ENCODE measurements around the gene RND1. TPM values are rescaled to one million over a fixed set of nuclear protein-coding genes. Genes with fewer than 3 reads are reported as not detected.

RND1 gene
- total and polyA plus RNA-seq, 2 of the 13 experiments (the other 11 are each of a cell fraction or from before 2014, with no cell fraction given): 1.8 to 1.9 TPM

- no peak for TF ChIP-seq ZMAT5 (CRISPR knock-in tag; IDR thresholded peaks at IDR 0.05; ENCODE audit: borderline replicate concordance, low read depth)
- TF ChIP-seq ZMAT3 (CRISPR knock-in tag; conservative IDR thresholded peaks at IDR 0.05): no peak; the same call in 1 of the 2 replicates
- no peak for TF ChIP-seq RAD21 (CRISPR knock-in tag; IDR thresholded peaks at IDR 0.05)
- TF ChIP-seq ARID5B (CRISPR knock-in tag; IDR thresholded peaks at IDR 0.05): peak; percentile 97
- TF ChIP-seq HMGA1 (CRISPR knock-in tag; conservative IDR thresholded peaks at IDR 0.05): no peak
- no peak for TF ChIP-seq CHD4 (IDR thresholded peaks at IDR 0.05; ENCODE audit: borderline replicate concordance, low read length)
- TF ChIP-seq ZNF207 (IDR thresholded peaks at IDR 0.05; ENCODE audit: borderline replicate concordance): no peak
- TF ChIP-seq, protein P1, sequence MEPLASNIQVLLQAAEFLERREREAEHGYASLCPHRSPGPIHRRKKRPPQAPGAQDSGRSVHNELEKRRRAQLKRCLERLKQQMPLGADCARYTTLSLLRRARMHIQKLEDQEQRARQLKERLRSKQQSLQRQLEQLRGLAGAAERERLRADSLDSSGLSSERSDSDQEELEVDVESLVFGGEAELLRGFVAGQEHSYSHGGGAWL (CRISPR knock-in tag; IDR thresholded peaks at IDR 0.05): no peak
- TF ChIP-seq RFX1 (IDR thresholded peaks at IDR 0.05): no peak
- TF ChIP-seq ZNF512B (CRISPR knock-in tag; IDR thresholded peaks at IDR 0.05; ENCODE audit: borderline replicate concordance): no peak
- no peak for TF ChIP-seq POLR2A (IDR thresholded peaks at IDR 0.05; ENCODE audit: insufficient read depth in 1 of 2, low read depth in 2 of 2, low read length in 2 of 2)
- TF ChIP-seq KDM5A (IDR thresholded peaks at IDR 0.05; ENCODE audit: borderline replicate concordance, low read length): no peak
- TF ChIP-seq ZNF878 (CRISPR knock-in tag; IDR thresholded peaks at IDR 0.05): no peak; the same call in 1 of the 2 replicates
- TF ChIP-seq ZNF430 (CRISPR knock-in tag; IDR thresholded peaks at IDR 0.05): no peak
- no peak for TF ChIP-seq ZNF891 (CRISPR knock-in tag; IDR thresholded peaks at IDR 0.05)
- TF ChIP-seq ZNF225 (CRISPR knock-in tag; IDR thresholded peaks at IDR 0.05): no peak
- no peak for TF ChIP-seq RBFOX2 (IDR thresholded peaks at IDR 0.05; ENCODE audit: low read depth, low read length)
- TF ChIP-seq ZNF484 (CRISPR knock-in tag; IDR thresholded peaks at IDR 0.05; ENCODE audit: borderline replicate concordance, low read depth): no peak
- no peak for TF ChIP-seq PHF20 (CRISPR knock-in tag; IDR thresholded peaks at IDR 0.05)
- no peak for TF ChIP-seq ZBTB8A (CRISPR knock-in tag; IDR thresholded peaks at IDR 0.05; ENCODE audit: borderline replicate concordance, low read depth)
- TF ChIP-seq NCOA5 (CRISPR knock-in tag; IDR thresholded peaks at IDR 0.05): no peak
These were observed 44.5 kb upstream of the RND1 start (continued) for GRCh38 chr12:48910196-48910595.

All from HepG2 (cell line).